Osteoblast (primary cell): Measurements from ENCODE around the gene SLC16A6. TPM values are rescaled to one million over a fixed set of nuclear protein-coding genes. Genes with fewer than 3 reads are reported as not detected.

Experiments used
- DNase-seq: peaks from one replicate; pipeline ENCODE4 v3.0.0; 2011; ENCODE audit warnings: low spot score, mixed read lengths; ENCODE audit not compliant: insufficient read length; ENCODE audit errors: missing footprints
- H2AFZ ChIP-seq: 2 replicates; pipeline ENCODE4 v1.6.0; 2011; ENCODE audit warnings: mild to moderate bottlenecking, low read length
- H3K27ac ChIP-seq: 2 replicates; pipeline ENCODE4 v1.5.1; 2011; ENCODE audit warnings: mild to moderate bottlenecking, low read depth, low read length, moderate library complexity
- H3K27me3 ChIP-seq: 2 replicates; pipeline ENCODE4 v1.6.0; 2012; ENCODE audit warnings: mild to moderate bottlenecking, control low read depth, inconsistent platforms, low read length, moderate library complexity; ENCODE audit not compliant: insufficient read depth
- H3K36me3 ChIP-seq: 2 replicates; pipeline ENCODE4 v1.5.1; 2011; ENCODE audit warnings: mild to moderate bottlenecking, low read length, control low read depth, moderate library complexity; ENCODE audit not compliant: insufficient read depth
- H3K4me1 ChIP-seq: 2 replicates; pipeline ENCODE4 v1.5.1; 2011; ENCODE audit warnings: mild to moderate bottlenecking, low read length, control low read depth, moderate library complexity; ENCODE audit not compliant: insufficient read depth
- H3K4me2 ChIP-seq: 2 replicates; pipeline ENCODE4 v1.6.0; 2011; ENCODE audit warnings: mild to moderate bottlenecking, low read length; ENCODE audit not compliant: insufficient read depth
- H3K4me3 ChIP-seq: fragments of 200-600 bp; sonication (generic); 3 replicates; pipeline ENCODE4 v1.5.1; 2012; ENCODE audit warnings: mild to moderate bottlenecking, low read length, inconsistent platforms; ENCODE audit not compliant: insufficient read depth
- H3K79me2 ChIP-seq: 2 replicates; pipeline ENCODE4 v1.6.0; 2012; ENCODE audit warnings: mild to moderate bottlenecking, low read length, control low read depth, inconsistent platforms; ENCODE audit not compliant: insufficient read depth
- H3K9me3 ChIP-seq: 2 replicates; pipeline ENCODE4 v1.5.1; 2011; ENCODE audit warnings: low read depth, low read length, control low read depth
- H4K20me1 ChIP-seq: 2 replicates; pipeline ENCODE4 v1.6.0; 2012; ENCODE audit warnings: mild to moderate bottlenecking, low read length, control low read depth; ENCODE audit not compliant: insufficient read depth
- CTCF ChIP-seq: IDR thresholded peaks from 2 replicates; pipeline ENCODE4 v1.5.1; 2011; ENCODE audit warnings: mild to moderate bottlenecking, low read depth, low read length, moderate library complexity; ENCODE audit errors: extremely low read depth
- total RNA-seq: library from RNA; depleted of rRNA; stranded (reverse); fragments of >200 nt; gene quantifications from 2 replicates; pipeline ENCODE4 v1.2.3, GENCODE V29; 2012

Gene SLC16A6
- total RNA-seq, 1 donor: 1.4 TPM

- Histone ChIP-seq H3K4me2 (no peak overlapping the region), H2AFZ (no peak overlapping the region), H3K79me2 (no peaks in the 10 kb centered on the region), H3K27ac (no peak overlapping the region), H3K36me3 (no peaks in the 10 kb centered on the region), H3K27me3 (no peaks in the 10 kb centered on the region), H3K9me3 (no peaks in the 10 kb centered on the region), H3K4me3 (no peak overlapping the region), H4K20me1 (no peaks in the 10 kb centered on the region), H3K4me1 (peaks cover 9% of the 10 kb centered on the region)
- peak; percentile 39 for DNase-seq
- no peak for TF ChIP-seq CTCF
Measured at GRCh38 chr17:68320943-68321555, 30.1 kb upstream of the SLC16A6 start.

- no peak for TF ChIP-seq CTCF
- no peak overlapping the region for H3K4me3 ChIP-seq
- H3K4me1 ChIP-seq: peaks cover 9% of the 10 kb centered on the region
- H3K36me3 ChIP-seq: no peaks in the 10 kb centered on the region
- H4K20me1 ChIP-seq: no peaks in the 10 kb centered on the region
- H3K4me2 ChIP-seq: no peak overlapping the region
- H3K79me2 ChIP-seq: no peaks in the 10 kb centered on the region
- no peaks in the 10 kb centered on the region for H3K9me3 ChIP-seq
- peak; percentile 41 for DNase-seq
- no peaks in the 10 kb centered on the region for H3K27me3 ChIP-seq
- H3K27ac ChIP-seq: no peak overlapping the region
- no peak overlapping the region for H2AFZ ChIP-seq
Measured at GRCh38 chr17:68320311-68320865, 29.5 kb upstream of the SLC16A6 start.

GRCh38 chr17:68319410-68320162 is 28.7 kb upstream of the SLC16A6 start:
- DNase-seq: no peak
- H3K4me3 ChIP-seq: no peak overlapping the region
- no peaks in the 10 kb centered on the region for H3K79me2 ChIP-seq
- H3K4me1 ChIP-seq: peaks cover 9% of the 10 kb centered on the region
- H3K36me3 ChIP-seq: no peaks in the 10 kb centered on the region
- H3K27me3 ChIP-seq: no peaks in the 10 kb centered on the region
- no peaks in the 10 kb centered on the region for H3K9me3 ChIP-seq
- H3K27ac ChIP-seq: no peak overlapping the region
- H3K4me2 ChIP-seq: no peak overlapping the region
- H2AFZ ChIP-seq: no peak overlapping the region
- no peak for TF ChIP-seq CTCF
- no peaks in the 10 kb centered on the region for H4K20me1 ChIP-seq
